Dendritic cell treated with granulocyte-macrophage colony-stimulating factor and Interleukin-4, amounts not matched to agents 40 ng/mL and 50 ng/mL, for 4 days (primary cell): Measurements from ENCODE around the gene CUEDC1.
"Not testable (repeated sequence)": the region's sequence is repeated elsewhere in the genome, so short reads cannot be mapped to it uniquely, and the experiment has no call there.

Experiments
- H3K27ac Mint-ChIP-seq: one replicate; pipeline ENCODE4 v1.8.0; 2022; ENCODE audit warnings: mild to moderate bottlenecking, mixed read lengths
- H3K27me3 Mint-ChIP-seq: one replicate; pipeline ENCODE4 v1.8.0; 2022; ENCODE audit warnings: mild to moderate bottlenecking, mixed read lengths
- H3K36me3 Mint-ChIP-seq: one replicate; pipeline ENCODE4 v1.8.0; 2022; ENCODE audit warnings: low read depth, mixed read lengths
- H3K4me1 Mint-ChIP-seq: one replicate; pipeline ENCODE4 v1.8.0; 2022; ENCODE audit warnings: low read depth, mixed read lengths
- H3K4me3 Mint-ChIP-seq: one replicate; pipeline ENCODE4 v1.8.0; 2022; ENCODE audit warnings: mild to moderate bottlenecking, moderate library complexity, mixed read lengths
- H3K9me3 Mint-ChIP-seq: one replicate; pipeline ENCODE4 v1.8.0; 2022; ENCODE audit warnings: mixed read lengths
- intact Hi-C: fragments of 100-400 bp; cut with micrococcal nuclease; formaldehyde crosslinking; loops from one replicate; pipeline ENCODE4 v1.15.0; 2022

The CUEDC1 gene

GRCh38 chr17:57930239-57930638 lies 25.0 kb downstream of the CUEDC1 start:
- peaks cover 7% of the 10 kb centered on the region for H3K27me3 Mint-ChIP-seq
- H3K36me3 Mint-ChIP-seq, result peaks cover 23% of the 10 kb centered on the region
- no peak overlapping the region for H3K4me3 Mint-ChIP-seq
- peaks cover 48% of the 10 kb centered on the region for H3K4me1 Mint-ChIP-seq
- intact Hi-C loops, result no loop called here
- peak overlapping the region; percentile 72 for H3K27ac Mint-ChIP-seq
- H3K9me3 Mint-ChIP-seq, result no peaks in the 10 kb centered on the region

GRCh38 chr17:57929386-57929785 lies 25.8 kb downstream of the CUEDC1 start:
- H3K4me3 Mint-ChIP-seq, result no peak overlapping the region
- intact Hi-C loops, result no loop called here
- H3K9me3 Mint-ChIP-seq, result no peaks in the 10 kb centered on the region
- peak overlapping the region; percentile 72 for H3K27ac Mint-ChIP-seq
- peaks cover 44% of the 10 kb centered on the region for H3K4me1 Mint-ChIP-seq
- peaks cover 7% of the 10 kb centered on the region for H3K27me3 Mint-ChIP-seq
- H3K36me3 Mint-ChIP-seq, result peaks cover 30% of the 10 kb centered on the region

- Mint-ChIP-seq H3K4me3 (no peak overlapping the region), H3K9me3 (no peaks in the 10 kb centered on the region), H3K36me3 (peaks cover 35% of the 10 kb centered on the region), H3K27ac (peak overlapping the region; percentile 72), H3K4me1 (peaks cover 44% of the 10 kb centered on the region), H3K27me3 (peaks cover 7% of the 10 kb centered on the region)
- intact Hi-C loops, result no loop called here
Measured at GRCh38 chr17:57928928-57929327, 26.3 kb downstream of the CUEDC1 start.

- H3K4me1 Mint-ChIP-seq, result peaks cover 47% of the 10 kb centered on the region
- H3K4me3 Mint-ChIP-seq, result no peak overlapping the region
- H3K9me3 Mint-ChIP-seq, result no peaks in the 10 kb centered on the region
- peak overlapping the region; percentile 39 for H3K27ac Mint-ChIP-seq
- intact Hi-C loops, result no loop called here
- H3K36me3 Mint-ChIP-seq, result peaks cover 39% of the 10 kb centered on the region
- H3K27me3 Mint-ChIP-seq, result peaks cover 7% of the 10 kb centered on the region
Measured at GRCh38 chr17:57927048-57927723, 28.0 kb downstream of the CUEDC1 start.

- intact Hi-C loops, result no loop called here
- peaks cover 4% of the 10 kb centered on the region for H3K27me3 Mint-ChIP-seq
- no peaks in the 10 kb centered on the region for H3K9me3 Mint-ChIP-seq
- peaks cover 47% of the 10 kb centered on the region for H3K4me1 Mint-ChIP-seq
- H3K4me3 Mint-ChIP-seq, result no peak overlapping the region
- peaks cover 34% of the 10 kb centered on the region for H3K36me3 Mint-ChIP-seq
- peak overlapping the region; percentile 39 for H3K27ac Mint-ChIP-seq
Measured at GRCh38 chr17:57926723-57927047, 28.5 kb downstream of the CUEDC1 start.

GRCh38 chr17:57925361-57925990 lies 29.7 kb downstream of the CUEDC1 start:
- Mint-ChIP-seq H3K4me1 (peaks cover 40% of the 10 kb centered on the region), H3K4me3 (no peak overlapping the region), H3K27me3 (no peaks in the 10 kb centered on the region), H3K9me3 (no peaks in the 10 kb centered on the region), H3K27ac (no peak overlapping the region), H3K36me3 (peaks cover 36% of the 10 kb centered on the region)
- intact Hi-C loops, result no loop called here

GRCh38 chr17:57924677-57925076 lies 30.5 kb downstream of the CUEDC1 start:
- intact Hi-C loops, result no loop called here
- H3K9me3 Mint-ChIP-seq, result no peaks in the 10 kb centered on the region
- no peak overlapping the region for H3K27ac Mint-ChIP-seq
- peaks cover 36% of the 10 kb centered on the region for H3K36me3 Mint-ChIP-seq
- H3K4me3 Mint-ChIP-seq, result no peak overlapping the region
- peaks cover 34% of the 10 kb centered on the region for H3K4me1 Mint-ChIP-seq
- no peaks in the 10 kb centered on the region for H3K27me3 Mint-ChIP-seq

GRCh38 chr17:57923182-57923872 lies 31.9 kb downstream of the CUEDC1 start:
- Mint-ChIP-seq H3K27ac (no peak overlapping the region), H3K4me3 (no peak overlapping the region), H3K27me3 (no peaks in the 10 kb centered on the region), H3K4me1 (peaks cover 28% of the 10 kb centered on the region), H3K9me3 (no peaks in the 10 kb centered on the region), H3K36me3 (peaks cover 36% of the 10 kb centered on the region)
- intact Hi-C loops, result no loop called here

- Mint-ChIP-seq H3K4me1 (peaks cover 33% of the 10 kb centered on the region), H3K36me3 (peaks cover 36% of the 10 kb centered on the region)
- H3K4me3 Mint-ChIP-seq, H3K27ac Mint-ChIP-seq, intact Hi-C loops, H3K9me3 Mint-ChIP-seq, H3K27me3 Mint-ChIP-seq: not testable (repeated sequence)
Measured at GRCh38 chr17:57922745-57923144, 32.5 kb downstream of the CUEDC1 start.

- intact Hi-C loops, result no loop called here
- Mint-ChIP-seq H3K4me1 (peaks cover 33% of the 10 kb centered on the region), H3K9me3 (no peaks in the 10 kb centered on the region), H3K27ac (no peak overlapping the region), H3K27me3 (no peaks in the 10 kb centered on the region), H3K4me3 (no peak overlapping the region), H3K36me3 (peaks cover 44% of the 10 kb centered on the region)
Measured at GRCh38 chr17:57920916-57921703, 34.1 kb downstream of the CUEDC1 start.

GRCh38 chr17:57919918-57920317 lies 35.3 kb downstream of the CUEDC1 start:
- Mint-ChIP-seq H3K9me3 (no peaks in the 10 kb centered on the region), H3K27ac (no peak overlapping the region), H3K36me3 (peaks cover 39% of the 10 kb centered on the region), H3K4me1 (peaks cover 35% of the 10 kb centered on the region), H3K27me3 (no peaks in the 10 kb centered on the region), H3K4me3 (no peak overlapping the region)
- intact Hi-C loops, result no loop called here

- Mint-ChIP-seq H3K36me3 (peaks cover 39% of the 10 kb centered on the region), H3K9me3 (no peaks in the 10 kb centered on the region)
- intact Hi-C loops, result no loop called here
Measured at GRCh38 chr17:57918017-57918895, 37.0 kb downstream of the CUEDC1 start.

More at GRCh38 chr17:57918017-57918895, 37.0 kb downstream of the CUEDC1 start:
- peaks cover 51% of the 10 kb centered on the region for H3K4me1 Mint-ChIP-seq
- H3K4me3 Mint-ChIP-seq, result no peak overlapping the region
- H3K27me3 Mint-ChIP-seq, result no peaks in the 10 kb centered on the region
- H3K27ac Mint-ChIP-seq, result peak overlapping the region; percentile 32
